Measurements from ENCODE around the gene TKTL1.

Gene TKTL1

DNA sequence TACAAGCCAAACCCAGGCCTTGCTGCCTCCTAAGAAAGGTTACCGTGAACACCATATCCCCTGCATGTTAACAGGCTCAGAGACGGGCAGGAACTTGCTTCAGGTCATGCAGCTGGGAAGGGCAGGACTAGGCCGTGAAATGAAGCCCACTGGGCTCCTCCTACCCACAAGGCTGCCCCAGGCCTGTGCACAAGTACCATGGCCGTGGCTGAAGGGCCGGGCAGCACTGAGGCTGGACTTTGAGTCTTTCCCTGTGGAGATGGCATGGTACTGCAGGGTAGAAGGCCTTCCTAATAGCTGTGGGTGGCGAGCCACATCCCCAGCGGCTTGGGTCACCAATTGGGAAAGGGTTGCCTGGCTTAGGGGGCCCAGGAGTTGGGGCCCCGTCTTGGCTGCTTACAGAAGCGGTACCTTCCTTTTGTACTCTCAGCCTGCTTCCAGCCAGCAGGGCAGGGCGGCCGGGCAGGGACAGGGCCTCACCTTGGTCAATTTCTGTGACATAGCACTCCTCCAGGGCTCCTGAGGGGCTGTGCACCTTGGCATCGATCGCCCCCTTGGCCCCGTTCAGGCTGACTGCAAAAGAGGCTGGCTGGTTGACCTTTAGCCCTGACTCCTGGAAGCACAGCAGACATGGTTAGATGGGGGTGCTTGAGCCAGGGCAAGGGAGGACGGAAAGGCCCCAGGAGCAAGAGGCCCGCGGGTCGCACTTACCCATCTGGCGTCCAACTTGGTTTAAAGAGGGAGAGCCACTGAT is 55.0 kb downstream of the TKTL1 start:
- H4K20me1 ChIP-seq (ENCODE audit: insufficient read depth, low read length), result no peaks in the 10 kb centered on the region; the same call in 1 of the 2 replicates
- H3K9ac ChIP-seq (ENCODE audit: low read length), result no peak overlapping the region
- H3K27ac ChIP-seq (ENCODE audit: low read length), result no peak overlapping the region
- no peaks in the 10 kb centered on the region for H3K9me3 ChIP-seq (ENCODE audit: insufficient read depth, low read length)
- no peak overlapping the region for H2AFZ ChIP-seq (ENCODE audit: low read depth, low read length)
- H3K4me1 ChIP-seq (ENCODE audit: low read length), result peaks cover 5% of the 10 kb centered on the region
- H3K4me2 ChIP-seq (ENCODE audit: low read length), result no peak overlapping the region
- no peaks in the 10 kb centered on the region for H3K79me2 ChIP-seq (ENCODE audit: low read length)
- no peak overlapping the region for H3K4me3 ChIP-seq (ENCODE audit: low read length)
- H3K36me3 ChIP-seq (replicated peaks; ENCODE audit: low read depth, low read length), result peaks cover 30% of the 10 kb centered on the region
- H3K27me3 ChIP-seq (ENCODE audit: low read depth, low read length), result no peaks in the 10 kb centered on the region
- no peak for TF ChIP-seq EZH2phosphoT487 (IDR thresholded peaks at IDR 0.05; ENCODE audit: low read depth)

DNA sequence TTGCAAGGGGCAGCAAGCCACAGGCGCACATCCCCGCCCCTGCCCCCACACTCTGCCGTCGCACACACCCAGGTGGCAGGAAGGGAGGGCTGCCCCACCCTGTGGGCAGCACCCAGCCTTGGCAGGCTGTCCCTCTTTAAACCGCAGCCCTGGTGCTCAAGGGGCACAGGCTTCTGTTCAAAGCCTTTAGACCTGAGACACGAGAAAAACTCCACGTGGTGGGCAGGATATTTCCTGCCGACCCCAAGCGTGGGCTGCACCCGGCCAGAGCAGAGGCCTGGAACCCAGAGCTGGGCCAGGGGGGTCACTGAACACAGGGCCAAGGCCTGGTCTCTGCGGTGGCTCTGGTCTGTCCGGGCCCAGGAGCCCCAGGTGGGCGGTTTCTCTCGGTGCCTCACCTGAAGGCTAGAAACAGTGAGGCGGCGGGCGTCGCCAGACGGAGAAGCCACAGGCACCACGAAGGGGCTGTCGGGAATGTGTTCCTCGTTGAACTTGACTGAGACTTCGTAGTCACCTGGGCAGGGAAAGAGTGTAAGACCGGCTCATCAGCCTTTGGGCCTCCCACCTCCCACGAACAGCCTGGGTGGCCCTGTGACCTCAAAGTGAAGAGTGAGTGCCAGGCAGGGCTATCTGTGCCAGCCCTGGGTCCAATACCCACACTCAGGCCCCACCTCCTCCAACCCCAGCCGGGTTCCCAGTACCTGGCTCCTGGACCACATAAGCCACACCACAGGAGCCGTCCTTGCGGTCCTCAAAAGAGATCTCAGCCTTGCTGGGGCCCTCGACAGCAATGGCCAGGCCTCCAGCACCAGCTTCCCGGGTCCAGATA is 55.8 kb downstream of the TKTL1 start:
- no peak overlapping the region for H2AFZ ChIP-seq (ENCODE audit: low read depth, low read length)
- H3K9ac ChIP-seq (ENCODE audit: low read length), result no peak overlapping the region
- TF ChIP-seq, protein P1, sequence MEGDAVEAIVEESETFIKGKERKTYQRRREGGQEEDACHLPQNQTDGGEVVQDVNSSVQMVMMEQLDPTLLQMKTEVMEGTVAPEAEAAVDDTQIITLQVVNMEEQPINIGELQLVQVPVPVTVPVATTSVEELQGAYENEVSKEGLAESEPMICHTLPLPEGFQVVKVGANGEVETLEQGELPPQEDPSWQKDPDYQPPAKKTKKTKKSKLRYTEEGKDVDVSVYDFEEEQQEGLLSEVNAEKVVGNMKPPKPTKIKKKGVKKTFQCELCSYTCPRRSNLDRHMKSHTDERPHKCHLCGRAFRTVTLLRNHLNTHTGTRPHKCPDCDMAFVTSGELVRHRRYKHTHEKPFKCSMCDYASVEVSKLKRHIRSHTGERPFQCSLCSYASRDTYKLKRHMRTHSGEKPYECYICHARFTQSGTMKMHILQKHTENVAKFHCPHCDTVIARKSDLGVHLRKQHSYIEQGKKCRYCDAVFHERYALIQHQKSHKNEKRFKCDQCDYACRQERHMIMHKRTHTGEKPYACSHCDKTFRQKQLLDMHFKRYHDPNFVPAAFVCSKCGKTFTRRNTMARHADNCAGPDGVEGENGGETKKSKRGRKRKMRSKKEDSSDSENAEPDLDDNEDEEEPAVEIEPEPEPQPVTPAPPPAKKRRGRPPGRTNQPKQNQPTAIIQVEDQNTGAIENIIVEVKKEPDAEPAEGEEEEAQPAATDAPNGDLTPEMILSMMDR (IDR thresholded peaks at IDR 0.05; ENCODE audit: low read depth, low read length), result no peak
- TF ChIP-seq EZH2phosphoT487 (IDR thresholded peaks at IDR 0.05; ENCODE audit: low read depth), result no peak
- H3K4me1 ChIP-seq (ENCODE audit: low read length), result peaks cover 5% of the 10 kb centered on the region
- no peak overlapping the region for H3K4me2 ChIP-seq (ENCODE audit: low read length)
- H3K9me3 ChIP-seq (ENCODE audit: insufficient read depth, low read length), result no peaks in the 10 kb centered on the region
- no peaks in the 10 kb centered on the region for H3K79me2 ChIP-seq (ENCODE audit: low read length)
- no peak overlapping the region for H3K27ac ChIP-seq (ENCODE audit: low read length)
- H4K20me1 ChIP-seq (ENCODE audit: insufficient read depth, low read length), result no peaks in the 10 kb centered on the region; the same call in 1 of the 2 replicates
- peaks cover 30% of the 10 kb centered on the region for H3K36me3 ChIP-seq (replicated peaks; ENCODE audit: low read depth, low read length)
- no peak overlapping the region for H3K4me3 ChIP-seq (ENCODE audit: low read length)
- H3K27me3 ChIP-seq (ENCODE audit: low read depth, low read length), result no peaks in the 10 kb centered on the region

DNA sequence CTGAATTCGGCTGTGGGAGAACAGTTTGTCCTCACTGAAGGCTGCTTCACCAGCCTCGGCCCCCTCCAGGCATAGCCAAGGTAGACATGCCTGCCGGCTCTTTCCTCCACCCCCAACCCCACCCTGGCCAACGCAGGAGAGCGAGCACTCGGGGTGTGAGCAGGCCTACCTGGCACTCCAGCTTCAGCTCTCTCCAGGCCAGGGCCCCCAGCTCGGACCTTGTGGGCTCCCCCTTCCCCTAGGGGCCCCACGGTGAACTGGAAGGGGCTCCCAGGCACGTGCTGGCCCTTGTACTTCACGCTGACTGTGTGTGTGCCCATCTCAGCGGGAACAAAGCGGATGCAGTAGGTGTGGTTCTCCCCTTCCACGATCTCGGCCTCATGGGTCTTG is 56.4 kb downstream of the TKTL1 start:
- H3K27me3 ChIP-seq (ENCODE audit: low read depth, low read length), result no peaks in the 10 kb centered on the region
- H4K20me1 ChIP-seq (ENCODE audit: insufficient read depth, low read length), result no peaks in the 10 kb centered on the region; the same call in 1 of the 2 replicates
- H2AFZ ChIP-seq (ENCODE audit: low read depth, low read length), result no peak overlapping the region
- H3K79me2 ChIP-seq (ENCODE audit: low read length), result no peaks in the 10 kb centered on the region
- no peak overlapping the region for H3K27ac ChIP-seq (ENCODE audit: low read length)
- peaks cover 5% of the 10 kb centered on the region for H3K4me1 ChIP-seq (ENCODE audit: low read length)
- TF ChIP-seq EZH2phosphoT487 (IDR thresholded peaks at IDR 0.05; ENCODE audit: low read depth), result no peak
- TF ChIP-seq, protein P1 (IDR thresholded peaks at IDR 0.05; ENCODE audit: low read depth, low read length), result no peak
- no peak overlapping the region for H3K9ac ChIP-seq (ENCODE audit: low read length)
- no peak overlapping the region for H3K4me3 ChIP-seq (ENCODE audit: low read length)
- H3K4me2 ChIP-seq (ENCODE audit: low read length), result no peak overlapping the region
- peaks cover 30% of the 10 kb centered on the region for H3K36me3 ChIP-seq (replicated peaks; ENCODE audit: low read depth, low read length)
- H3K9me3 ChIP-seq (ENCODE audit: insufficient read depth, low read length), result no peaks in the 10 kb centered on the region

DNA sequence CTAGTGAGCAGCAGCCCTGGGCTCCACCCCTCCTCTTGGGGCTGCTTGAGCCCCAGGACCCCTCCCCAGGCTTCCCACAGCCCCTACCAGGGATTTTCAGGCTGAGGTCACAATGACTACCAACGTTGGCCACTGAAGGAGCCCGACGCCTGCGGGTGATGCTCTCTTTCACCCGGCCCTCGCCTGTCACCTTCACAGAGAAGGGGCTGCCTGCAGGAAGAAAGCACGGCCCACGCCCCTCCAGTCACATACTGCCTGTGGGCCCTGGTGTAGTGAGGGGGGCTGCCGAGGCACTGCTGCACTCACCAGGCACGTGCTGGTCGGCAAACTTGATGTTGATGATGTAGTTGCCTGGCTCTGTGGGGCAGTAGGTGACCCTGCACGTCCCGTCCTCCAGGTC is 56.9 kb downstream of the TKTL1 start:
- no peaks in the 10 kb centered on the region for H3K79me2 ChIP-seq (ENCODE audit: low read length)
- peaks cover under 1% of the 10 kb centered on the region; the same call in 1 of the 2 replicates for H3K4me1 ChIP-seq (ENCODE audit: low read length)
- no peaks in the 10 kb centered on the region for H3K27me3 ChIP-seq (ENCODE audit: low read depth, low read length)
- peaks cover 33% of the 10 kb centered on the region for H3K36me3 ChIP-seq (replicated peaks; ENCODE audit: low read depth, low read length)
- no peak overlapping the region for H3K4me3 ChIP-seq (ENCODE audit: low read length)
- no peaks in the 10 kb centered on the region for H3K9me3 ChIP-seq (ENCODE audit: insufficient read depth, low read length)
- no peak overlapping the region for H3K27ac ChIP-seq (ENCODE audit: low read length)
- no peaks in the 10 kb centered on the region; the same call in 1 of the 2 replicates for H4K20me1 ChIP-seq (ENCODE audit: insufficient read depth, low read length)
- H3K4me2 ChIP-seq (ENCODE audit: low read length), result no peak overlapping the region
- TF ChIP-seq EZH2phosphoT487 (IDR thresholded peaks at IDR 0.05; ENCODE audit: low read depth), result no peak
- TF ChIP-seq, protein P1 (IDR thresholded peaks at IDR 0.05; ENCODE audit: low read depth, low read length), result no peak
- no peak overlapping the region for H3K9ac ChIP-seq (ENCODE audit: low read length)
- no peak overlapping the region for H2AFZ ChIP-seq (ENCODE audit: low read depth, low read length)

All from OCI-LY3 (cell line).